ENCODE results near the gene MCM7. TPM values are rescaled to one million over a fixed set of nuclear protein-coding genes. Genes with fewer than 3 reads are reported as not detected.

The MCM7 gene
- total RNA-seq, 1 experiment from 2014 or later = 387 TPM

DNA sequence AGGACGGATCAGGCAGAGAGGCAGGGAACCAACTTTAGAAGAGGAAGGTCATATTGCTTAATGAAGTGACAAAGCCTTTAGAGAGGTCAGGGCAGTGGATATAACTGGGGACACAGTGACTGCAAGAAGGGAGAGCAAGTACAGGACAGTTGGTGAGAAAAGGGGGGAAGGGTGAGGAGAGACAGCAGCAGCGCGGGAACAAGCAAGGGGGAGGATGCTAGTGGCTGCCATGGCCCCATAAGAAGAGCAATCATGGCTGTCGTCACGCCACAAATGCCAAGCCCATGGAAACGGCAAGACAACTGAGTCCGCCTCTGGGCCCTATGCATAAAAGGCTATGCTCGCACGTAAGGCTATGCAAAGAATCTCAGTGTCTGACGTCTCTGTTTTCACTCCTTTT is 28.7 kb downstream of the MCM7 start:
- no peaks in the 10 kb centered on the region for H3K27me3 ChIP-seq (ENCODE audit: insufficient read depth, low read length)
- intact Hi-C loops (cut with micrococcal nuclease) = no loop called here
- ATAC-seq (no peak), DNase-seq (ENCODE audit: low read depth, low spot score) (no peak)
- BruUV-seq (replicated peaks) = no TSS peak
- no peaks in the 10 kb centered on the region for H3K9me2 ChIP-seq (ENCODE audit: insufficient read depth)
- peaks cover 71 to 72% of the 10 kb centered on the region in 2 experiments for H3K36me3 ChIP-seq (ENCODE audit: control insufficient read depth in 1 of 2, insufficient read depth in 2 of 2, low read length in 2 of 2)
- no peaks in the 10 kb centered on the region for H4K20me1 ChIP-seq (ENCODE audit: insufficient read depth)
- ChIA-PET POLR2A (no interaction called here), RAD21 (ENCODE audit: low non-redundant PET in 1 of 2, low total read pairs in 2 of 2, uncharacterized antibody in 2 of 2, unreplicated experiment in 2 of 2) (no interaction called here), CTCF (no interaction called here)
- H3K9ac ChIP-seq (ENCODE audit: low read length) = no peak overlapping the region
- no peaks in the 10 kb centered on the region for H3K4me1 ChIP-seq (ENCODE audit: control insufficient read depth in 1 of 2, insufficient read depth in 2 of 2, low read length in 2 of 2)
- no peak for TF ChIP-seq YY1 (IDR thresholded peaks at IDR 0.05; ENCODE audit: extremely low read depth, insufficient replicate concordance, low read depth, low read length)
- no peak for TF ChIP-seq SP1 (IDR thresholded peaks at IDR 0.05; ENCODE audit: low read depth)
- no peak for TF ChIP-seq SRF (IDR thresholded peaks at IDR 0.05; ENCODE audit: low read depth)
- no peak for TF ChIP-seq SIN3A (IDR thresholded peaks at IDR 0.05; ENCODE audit: low read depth)
- TF ChIP-seq EZH2 (IDR thresholded peaks at IDR 0.05) = no peak
- TF ChIP-seq ZFX (IDR thresholded peaks at IDR 0.05) = no peak
- no peak for TF ChIP-seq FOSL1 (IDR thresholded peaks at IDR 0.05; ENCODE audit: low read depth)
- no peak for TF ChIP-seq EZH2phosphoT487 (IDR thresholded peaks at IDR 0.05; ENCODE audit: borderline replicate concordance)
- no peak for TF ChIP-seq CBX3 (IDR thresholded peaks at IDR 0.05; ENCODE audit: low read depth)
- no peak for TF ChIP-seq EGR1 (IDR thresholded peaks at IDR 0.05; ENCODE audit: low read depth)
- no peak for TF ChIP-seq CEBPB (IDR thresholded peaks at IDR 0.05; ENCODE audit: low read depth)
- no peak for TF ChIP-seq RAD21 (IDR thresholded peaks at IDR 0.05; ENCODE audit: low read depth)
- no peak for TF ChIP-seq ELF1 (IDR thresholded peaks at IDR 0.05; ENCODE audit: borderline replicate concordance, low read depth)
- TF ChIP-seq, protein P1, sequence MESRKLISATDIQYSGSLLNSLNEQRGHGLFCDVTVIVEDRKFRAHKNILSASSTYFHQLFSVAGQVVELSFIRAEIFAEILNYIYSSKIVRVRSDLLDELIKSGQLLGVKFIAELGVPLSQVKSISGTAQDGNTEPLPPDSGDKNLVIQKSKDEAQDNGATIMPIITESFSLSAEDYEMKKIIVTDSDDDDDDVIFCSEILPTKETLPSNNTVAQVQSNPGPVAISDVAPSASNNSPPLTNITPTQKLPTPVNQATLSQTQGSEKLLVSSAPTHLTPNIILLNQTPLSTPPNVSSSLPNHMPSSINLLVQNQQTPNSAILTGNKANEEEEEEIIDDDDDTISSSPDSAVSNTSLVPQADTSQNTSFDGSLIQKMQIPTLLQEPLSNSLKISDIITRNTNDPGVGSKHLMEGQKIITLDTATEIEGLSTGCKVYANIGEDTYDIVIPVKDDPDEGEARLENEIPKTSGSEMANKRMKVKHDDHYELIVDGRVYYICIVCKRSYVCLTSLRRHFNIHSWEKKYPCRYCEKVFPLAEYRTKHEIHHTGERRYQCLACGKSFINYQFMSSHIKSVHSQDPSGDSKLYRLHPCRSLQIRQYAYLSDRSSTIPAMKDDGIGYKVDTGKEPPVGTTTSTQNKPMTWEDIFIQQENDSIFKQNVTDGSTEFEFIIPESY (IDR thresholded peaks at IDR 0.05; ENCODE audit: extremely low read depth, insufficient replicate concordance, low read length) = no peak
- TF ChIP-seq, protein P2, sequence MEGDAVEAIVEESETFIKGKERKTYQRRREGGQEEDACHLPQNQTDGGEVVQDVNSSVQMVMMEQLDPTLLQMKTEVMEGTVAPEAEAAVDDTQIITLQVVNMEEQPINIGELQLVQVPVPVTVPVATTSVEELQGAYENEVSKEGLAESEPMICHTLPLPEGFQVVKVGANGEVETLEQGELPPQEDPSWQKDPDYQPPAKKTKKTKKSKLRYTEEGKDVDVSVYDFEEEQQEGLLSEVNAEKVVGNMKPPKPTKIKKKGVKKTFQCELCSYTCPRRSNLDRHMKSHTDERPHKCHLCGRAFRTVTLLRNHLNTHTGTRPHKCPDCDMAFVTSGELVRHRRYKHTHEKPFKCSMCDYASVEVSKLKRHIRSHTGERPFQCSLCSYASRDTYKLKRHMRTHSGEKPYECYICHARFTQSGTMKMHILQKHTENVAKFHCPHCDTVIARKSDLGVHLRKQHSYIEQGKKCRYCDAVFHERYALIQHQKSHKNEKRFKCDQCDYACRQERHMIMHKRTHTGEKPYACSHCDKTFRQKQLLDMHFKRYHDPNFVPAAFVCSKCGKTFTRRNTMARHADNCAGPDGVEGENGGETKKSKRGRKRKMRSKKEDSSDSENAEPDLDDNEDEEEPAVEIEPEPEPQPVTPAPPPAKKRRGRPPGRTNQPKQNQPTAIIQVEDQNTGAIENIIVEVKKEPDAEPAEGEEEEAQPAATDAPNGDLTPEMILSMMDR (IDR thresholded peaks at IDR 0.05 in 2 of 3, conservative IDR thresholded peaks at IDR 0.05 in 1 of 3; ENCODE audit: borderline replicate concordance in 1 of 3, insufficient read depth in 1 of 3, low read depth in 2 of 3, low read length in 2 of 3) = no peak
- TF ChIP-seq, protein P3, sequence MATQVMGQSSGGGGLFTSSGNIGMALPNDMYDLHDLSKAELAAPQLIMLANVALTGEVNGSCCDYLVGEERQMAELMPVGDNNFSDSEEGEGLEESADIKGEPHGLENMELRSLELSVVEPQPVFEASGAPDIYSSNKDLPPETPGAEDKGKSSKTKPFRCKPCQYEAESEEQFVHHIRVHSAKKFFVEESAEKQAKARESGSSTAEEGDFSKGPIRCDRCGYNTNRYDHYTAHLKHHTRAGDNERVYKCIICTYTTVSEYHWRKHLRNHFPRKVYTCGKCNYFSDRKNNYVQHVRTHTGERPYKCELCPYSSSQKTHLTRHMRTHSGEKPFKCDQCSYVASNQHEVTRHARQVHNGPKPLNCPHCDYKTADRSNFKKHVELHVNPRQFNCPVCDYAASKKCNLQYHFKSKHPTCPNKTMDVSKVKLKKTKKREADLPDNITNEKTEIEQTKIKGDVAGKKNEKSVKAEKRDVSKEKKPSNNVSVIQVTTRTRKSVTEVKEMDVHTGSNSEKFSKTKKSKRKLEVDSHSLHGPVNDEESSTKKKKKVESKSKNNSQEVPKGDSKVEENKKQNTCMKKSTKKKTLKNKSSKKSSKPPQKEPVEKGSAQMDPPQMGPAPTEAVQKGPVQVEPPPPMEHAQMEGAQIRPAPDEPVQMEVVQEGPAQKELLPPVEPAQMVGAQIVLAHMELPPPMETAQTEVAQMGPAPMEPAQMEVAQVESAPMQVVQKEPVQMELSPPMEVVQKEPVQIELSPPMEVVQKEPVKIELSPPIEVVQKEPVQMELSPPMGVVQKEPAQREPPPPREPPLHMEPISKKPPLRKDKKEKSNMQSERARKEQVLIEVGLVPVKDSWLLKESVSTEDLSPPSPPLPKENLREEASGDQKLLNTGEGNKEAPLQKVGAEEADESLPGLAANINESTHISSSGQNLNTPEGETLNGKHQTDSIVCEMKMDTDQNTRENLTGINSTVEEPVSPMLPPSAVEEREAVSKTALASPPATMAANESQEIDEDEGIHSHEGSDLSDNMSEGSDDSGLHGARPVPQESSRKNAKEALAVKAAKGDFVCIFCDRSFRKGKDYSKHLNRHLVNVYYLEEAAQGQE (IDR thresholded peaks at IDR 0.05; ENCODE audit: low read depth) = no peak
- no peak for TF ChIP-seq POLR2AphosphoS5 (IDR thresholded peaks at IDR 0.05; ENCODE audit: low read depth, low read length)
- TF ChIP-seq JUND (IDR thresholded peaks at IDR 0.05) = no peak
- TF ChIP-seq, protein P4, sequence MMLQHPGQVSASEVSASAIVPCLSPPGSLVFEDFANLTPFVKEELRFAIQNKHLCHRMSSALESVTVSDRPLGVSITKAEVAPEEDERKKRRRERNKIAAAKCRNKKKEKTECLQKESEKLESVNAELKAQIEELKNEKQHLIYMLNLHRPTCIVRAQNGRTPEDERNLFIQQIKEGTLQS (IDR thresholded peaks at IDR 0.05) = no peak
- no peak overlapping the region for H2AFZ ChIP-seq (ENCODE audit: low read depth, low read length, poor library complexity, severe bottlenecking)
- no peak overlapping the region for H3K4me3 ChIP-seq (replicated peaks in 1 of 2; ENCODE audit: low read depth in 1 of 2, low read length in 2 of 2)
- H3K79me2 ChIP-seq (ENCODE audit: insufficient read depth, low read length) = peaks cover 26% of the 10 kb centered on the region
- no peak overlapping the region for H3K4me2 ChIP-seq (ENCODE audit: low read length)
- H3K9me3 ChIP-seq (ENCODE audit: control insufficient read depth in 1 of 2, insufficient read depth in 1 of 2, low read depth in 1 of 2, low read length in 2 of 2) = peaks cover 22 to 29% of the 10 kb centered on the region in 2 experiments; a peak in 3 of 4 replicates
- no peak overlapping the region for H3K27ac ChIP-seq (ENCODE audit: low read depth, low read length)

All from HCT116 (cell line).